ENCODE data around the gene STMND1.

DNA sequence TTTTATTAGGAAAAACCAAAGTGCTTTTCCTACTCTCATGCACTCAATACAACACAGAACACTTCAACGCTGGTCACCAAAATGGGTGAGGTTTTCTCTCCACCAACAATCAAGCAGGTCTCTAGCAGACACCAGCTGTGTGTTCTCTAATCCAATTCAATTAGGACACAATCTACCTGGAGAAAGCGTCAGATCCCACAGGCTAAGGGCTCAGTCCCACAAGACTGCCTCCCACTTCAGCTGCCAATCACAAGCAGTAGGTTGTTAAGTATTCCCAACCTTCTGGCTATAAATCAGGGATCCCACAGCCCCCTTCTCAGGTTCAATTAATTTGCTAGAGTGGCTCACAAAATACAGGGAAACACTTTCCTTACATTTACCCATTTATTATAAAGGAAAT lies 47.7 kb downstream of the STMND1 start:
- TF ChIP-seq, protein P1, sequence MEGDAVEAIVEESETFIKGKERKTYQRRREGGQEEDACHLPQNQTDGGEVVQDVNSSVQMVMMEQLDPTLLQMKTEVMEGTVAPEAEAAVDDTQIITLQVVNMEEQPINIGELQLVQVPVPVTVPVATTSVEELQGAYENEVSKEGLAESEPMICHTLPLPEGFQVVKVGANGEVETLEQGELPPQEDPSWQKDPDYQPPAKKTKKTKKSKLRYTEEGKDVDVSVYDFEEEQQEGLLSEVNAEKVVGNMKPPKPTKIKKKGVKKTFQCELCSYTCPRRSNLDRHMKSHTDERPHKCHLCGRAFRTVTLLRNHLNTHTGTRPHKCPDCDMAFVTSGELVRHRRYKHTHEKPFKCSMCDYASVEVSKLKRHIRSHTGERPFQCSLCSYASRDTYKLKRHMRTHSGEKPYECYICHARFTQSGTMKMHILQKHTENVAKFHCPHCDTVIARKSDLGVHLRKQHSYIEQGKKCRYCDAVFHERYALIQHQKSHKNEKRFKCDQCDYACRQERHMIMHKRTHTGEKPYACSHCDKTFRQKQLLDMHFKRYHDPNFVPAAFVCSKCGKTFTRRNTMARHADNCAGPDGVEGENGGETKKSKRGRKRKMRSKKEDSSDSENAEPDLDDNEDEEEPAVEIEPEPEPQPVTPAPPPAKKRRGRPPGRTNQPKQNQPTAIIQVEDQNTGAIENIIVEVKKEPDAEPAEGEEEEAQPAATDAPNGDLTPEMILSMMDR (IDR thresholded peaks at IDR 0.05): no peak
- no peak for TF ChIP-seq POLR2A (IDR thresholded peaks at IDR 0.05)
